Activated T-helper 2 cell treated with anti-CD3 and anti-CD28 coated beads, Interferon-gamma antibody, Interleukin-2, Interleukin-4, amounts not matched to agents 10 μg/mL and 5 μg/mL and 100 μg/mL, durations not matched to agents 14 hours and 24 hours and 36 hours (primary cell): ENCODE results near the gene MARCHF4. TPM values are rescaled to one million over a fixed set of nuclear protein-coding genes. Genes with fewer than 3 reads are reported as not detected.

ENCODE experiments used
- DNase-seq: peaks from one replicate; pipeline ENCODE4 v3.0.0; 2021; ENCODE audit warnings: low spot score
- H3K27ac Mint-ChIP-seq: one replicate; pipeline ENCODE4 v1.8.0; 2021; ENCODE audit warnings: mixed read lengths
- H3K27me3 Mint-ChIP-seq: one replicate; pipeline ENCODE4 v1.8.0; 2021; ENCODE audit warnings: low read depth, mixed read lengths
- H3K36me3 Mint-ChIP-seq: one replicate; pipeline ENCODE4 v1.8.0; 2021; ENCODE audit warnings: low read depth, mixed read lengths
- H3K4me1 Mint-ChIP-seq: one replicate; pipeline ENCODE4 v1.8.0; 2021; ENCODE audit warnings: low read depth, mixed read lengths
- H3K4me3 Mint-ChIP-seq: one replicate; pipeline ENCODE4 v1.8.0; 2021; ENCODE audit warnings: low read depth, mild to moderate bottlenecking, moderate library complexity, mixed read lengths
- H3K9me3 Mint-ChIP-seq: one replicate; pipeline ENCODE4 v1.8.0; 2021; ENCODE audit warnings: mixed read lengths
- intact Hi-C: fragments of 100-400 bp; cut with micrococcal nuclease; formaldehyde crosslinking; loops from one replicate; pipeline ENCODE4 v1.15.1; 2023
- total RNA-seq: library from RNA; stranded (reverse); gene quantifications from 2 replicates; pipeline ENCODE4 v1.2.3, GENCODE V29; 2022

Gene MARCHF4
- total RNA-seq, 1 donor from 2014 or later = not detected

- intact Hi-C loops = no loop called here
- Mint-ChIP-seq H3K4me3 (no peak overlapping the region), H3K4me1 (peaks cover 4% of the 10 kb centered on the region), H3K27me3 (peaks cover 28% of the 10 kb centered on the region), H3K27ac (no peak overlapping the region), H3K9me3 (no peaks in the 10 kb centered on the region), H3K36me3 (no peaks in the 10 kb centered on the region)
- DNase-seq = no peak
Observed at GRCh38 chr2:216340280-216340631, 32.0 kb downstream of the MARCHF4 start.

GRCh38 chr2:216339456-216340279, 32.6 kb downstream of the MARCHF4 start:
- Mint-ChIP-seq H3K4me1 (peaks cover 4% of the 10 kb centered on the region), H3K4me3 (no peak overlapping the region), H3K9me3 (no peaks in the 10 kb centered on the region), H3K27me3 (peaks cover 29% of the 10 kb centered on the region), H3K36me3 (no peaks in the 10 kb centered on the region), H3K27ac (no peak overlapping the region)
- intact Hi-C loops = no loop called here
- DNase-seq = no peak

- H3K36me3 Mint-ChIP-seq = no peaks in the 10 kb centered on the region
- no peak overlapping the region for H3K4me3 Mint-ChIP-seq
- intact Hi-C loops = no loop called here
- H3K27me3 Mint-ChIP-seq = peaks cover 34% of the 10 kb centered on the region
- no peaks in the 10 kb centered on the region for H3K9me3 Mint-ChIP-seq
- no peak overlapping the region for H3K27ac Mint-ChIP-seq
- H3K4me1 Mint-ChIP-seq = no peaks in the 10 kb centered on the region
- no peak for DNase-seq
Observed at GRCh38 chr2:216335252-216335651, 37.0 kb downstream of the MARCHF4 start.

- peaks cover 16% of the 10 kb centered on the region for H3K27me3 Mint-ChIP-seq
- H3K9me3 Mint-ChIP-seq = no peaks in the 10 kb centered on the region
- H3K36me3 Mint-ChIP-seq = no peaks in the 10 kb centered on the region
- no peaks in the 10 kb centered on the region for H3K4me1 Mint-ChIP-seq
- intact Hi-C loops = no loop called here
- H3K4me3 Mint-ChIP-seq = no peak overlapping the region
- no peak overlapping the region for H3K27ac Mint-ChIP-seq
- no peak for DNase-seq
Observed at GRCh38 chr2:216328347-216328746, 43.9 kb downstream of the MARCHF4 start.

- peaks cover 14% of the 10 kb centered on the region for H3K27me3 Mint-ChIP-seq
- no peaks in the 10 kb centered on the region for H3K36me3 Mint-ChIP-seq
- H3K27ac Mint-ChIP-seq = no peak overlapping the region
- intact Hi-C loops = no loop called here
- H3K4me1 Mint-ChIP-seq = no peaks in the 10 kb centered on the region
- H3K4me3 Mint-ChIP-seq = no peak overlapping the region
- no peaks in the 10 kb centered on the region for H3K9me3 Mint-ChIP-seq
- DNase-seq = no peak
Observed at GRCh38 chr2:216327447-216327935, 44.8 kb downstream of the MARCHF4 start.

Other genes with a start within 250 kb of the MARCHF4 start
- 32.8 and 34.1 TPM in 2 replicates for gene SMARCAL1, start 40.0 kb upstream of the MARCHF4 start, total RNA-seq
- gene RPL37A, start 126.4 kb upstream of the MARCHF4 start, total RNA-seq = 3,117 and 3,296 TPM in 2 replicates